Measurements from ENCODE around the gene PDE3B.

GRCh38 chr11:14875163-14875562, 231.6 kb downstream of the PDE3B start:
- TF ChIP-seq POLR2A (IDR thresholded peaks at IDR 0.05) (no peak), CTCF (IDR thresholded peaks at IDR 0.05) (no peak), POLR2AphosphoS5 (IDR thresholded peaks at IDR 0.05) (no peak), EP300 (IDR thresholded peaks at IDR 0.05) (no peak)

All from upper lobe of left lung (tissue), 4 donors.